Endometrial microvascular endothelial cells (primary cell): ENCODE measurements around the gene CA11. TPM values are rescaled to one million over a fixed set of nuclear protein-coding genes. Genes with fewer than 3 reads are reported as not detected.
"Not testable (repeated sequence)": the region's sequence is repeated elsewhere in the genome, so short reads cannot be mapped to it uniquely, and the experiment has no call there.

ENCODE experiments used
- in situ Hi-C: cut with HindIII; loops from 2 replicates; pipeline ENCODE4 v1.10.0; 2017; ENCODE audit warnings: low sequenced_read_pairs, low pct_unique_long_range_greater_than_20kb; ENCODE audit errors: inconsistent ontology term
- total RNA-seq: library from RNA; depleted of rRNA; stranded (reverse); fragments of >200 nt; gene quantifications from one replicate; pipeline ENCODE4 v1.2.3, GENCODE V29; 2015; ENCODE audit errors: inconsistent ontology term

Gene CA11
- 0.28 TPM for total RNA-seq

- in situ Hi-C loops, result no loop called here
Observed at GRCh38 chr19:48646001-48646721, at the start of gene CA11. Gene CA11, minus strand, starts transcription at chr19:48646187. Its CDS starts 555 bp downstream, at chr19:48645632.

- in situ Hi-C loops, result not testable (repeated sequence)
Observed at GRCh38 chr19:48693629-48694028, 47.6 kb upstream of the CA11 start.

GRCh38 chr19:48689449-48689848 lies 43.5 kb upstream of the CA11 start:
- in situ Hi-C loops, result no loop called here

GRCh38 chr19:48687776-48688175 lies 41.8 kb upstream of the CA11 start:
- in situ Hi-C loops, result no loop called here

- in situ Hi-C loops, result not testable (repeated sequence)
Observed at GRCh38 chr19:48686637-48687036, 40.6 kb upstream of the CA11 start.

GRCh38 chr19:48686088-48686487 lies 40.1 kb upstream of the CA11 start:
- in situ Hi-C loops, result no loop called here

GRCh38 chr19:48685583-48685982 lies 39.6 kb upstream of the CA11 start:
- in situ Hi-C loops, result no loop called here

- in situ Hi-C loops, result no loop called here
Observed at GRCh38 chr19:48683349-48683748, 37.4 kb upstream of the CA11 start.

- in situ Hi-C loops, result no loop called here
Observed at GRCh38 chr19:48681127-48681470, 35.1 kb upstream of the CA11 start.

GRCh38 chr19:48680436-48681126 lies 34.6 kb upstream of the CA11 start:
- in situ Hi-C loops, result no loop called here

GRCh38 chr19:48680006-48680405 lies 34.0 kb upstream of the CA11 start:
- in situ Hi-C loops, result not testable (repeated sequence)

- in situ Hi-C loops, result no loop called here
Observed at GRCh38 chr19:48678201-48678600, 32.2 kb upstream of the CA11 start.

- in situ Hi-C loops, result no loop called here
Observed at GRCh38 chr19:48676887-48677286, 30.9 kb upstream of the CA11 start.

GRCh38 chr19:48676487-48676886 lies 30.5 kb upstream of the CA11 start:
- in situ Hi-C loops, result no loop called here

- in situ Hi-C loops, result no loop called here
Observed at GRCh38 chr19:48674921-48675824, 29.2 kb upstream of the CA11 start.

- in situ Hi-C loops, result no loop called here
Observed at GRCh38 chr19:48674216-48674809, 28.3 kb upstream of the CA11 start.

GRCh38 chr19:48673436-48674100 lies 27.6 kb upstream of the CA11 start:
- in situ Hi-C loops, result no loop called here

- in situ Hi-C loops, result no loop called here
Observed at GRCh38 chr19:48672994-48673393, 27.0 kb upstream of the CA11 start, which contains the start of gene NTN5. Gene NTN5, minus strand, starts transcription at chr19:48673017. Its CDS starts 2,031 bp downstream, at chr19:48670986.
